Activated naive CD4-positive, alpha-beta T cell treated with anti-CD3 and anti-CD28 coated beads, Interleukin-2, amount 50 U/mL, for 72 hours (primary cell): Measurements from ENCODE around the gene ZFP92. TPM values are rescaled to one million over a fixed set of nuclear protein-coding genes. Genes with fewer than 3 reads are reported as not detected.

Source experiments
- ATAC-seq, 2 donors: fragments of 150-1000 bp; cut with Tn5 transposase; 2 replicates each; pipeline ENCODE4 v1.10.0; 2021; ENCODE audit warnings: mild to moderate bottlenecking in 2 of 2, moderate library complexity in 2 of 2
- DNase-seq, 2 donors: peaks; one replicate each; pipeline ENCODE4 v3.0.0; 2021 to 2022; ENCODE audit warnings: low spot score in 2 of 2
- H3K27ac Mint-ChIP-seq, 2 donors: one replicate each; pipeline ENCODE4 v1.8.0; 2022; ENCODE audit warnings: mild to moderate bottlenecking in 2 of 2, mixed read lengths in 2 of 2
- H3K36me3 Mint-ChIP-seq, 2 donors: one replicate each; pipeline ENCODE4 v1.8.0; 2022; ENCODE audit warnings: mixed read lengths in 2 of 2
- H3K9me3 Mint-ChIP-seq, 2 donors: one replicate each; pipeline ENCODE4 v1.8.0; 2022; ENCODE audit warnings: mixed read lengths in 2 of 2
- total RNA-seq, 2 donors: library from RNA; stranded (reverse); gene quantifications; one replicate each; pipeline ENCODE4 v1.2.3, GENCODE V29; 2022

The ZFP92 gene
- total RNA-seq, 2 donors from 2014 or later = 0.89 to 2.0 TPM

- no peaks in the 10 kb centered on the region for H3K9me3 Mint-ChIP-seq
Measured at GRCh38 chrX:153455571-153455970, 44.3 kb downstream of the ZFP92 start.

GRCh38 chrX:153456161-153456560, 44.9 kb downstream of the ZFP92 start:
- H3K27ac Mint-ChIP-seq = no peak overlapping the region
- ATAC-seq (no peak), DNase-seq (no peak)
- no peaks in the 10 kb centered on the region for H3K36me3 Mint-ChIP-seq
- no peaks in the 10 kb centered on the region for H3K9me3 Mint-ChIP-seq

More at GRCh38 chrX:153455571-153455970, 44.3 kb downstream of the ZFP92 start:
- ATAC-seq (no peak), DNase-seq (no peak)
- no peak overlapping the region for H3K27ac Mint-ChIP-seq
- no peaks in the 10 kb centered on the region for H3K36me3 Mint-ChIP-seq

- H3K36me3 Mint-ChIP-seq = no peaks in the 10 kb centered on the region
- DNase-seq (no peak), ATAC-seq (no peak)
- peak overlapping the region in 1 of 2 donors; percentile 68 for H3K27ac Mint-ChIP-seq
- no peaks in the 10 kb centered on the region for H3K9me3 Mint-ChIP-seq
Measured at GRCh38 chrX:153456704-153457103, 45.4 kb downstream of the ZFP92 start.

- Mint-ChIP-seq H3K36me3 (no peaks in the 10 kb centered on the region), H3K27ac (no peak overlapping the region), H3K9me3 (no peaks in the 10 kb centered on the region)
- DNase-seq = no peak
- no peak for ATAC-seq
Measured at GRCh38 chrX:153457136-153457825, 46.0 kb downstream of the ZFP92 start.

- H3K36me3 Mint-ChIP-seq = no peaks in the 10 kb centered on the region
- no peak overlapping the region for H3K27ac Mint-ChIP-seq
- no peak for DNase-seq
- no peak for ATAC-seq
- H3K9me3 Mint-ChIP-seq = no peaks in the 10 kb centered on the region
Measured at GRCh38 chrX:153457827-153458466, 46.7 kb downstream of the ZFP92 start.

GRCh38 chrX:153458476-153458875, 47.2 kb downstream of the ZFP92 start:
- no peak overlapping the region for H3K27ac Mint-ChIP-seq
- H3K9me3 Mint-ChIP-seq = no peaks in the 10 kb centered on the region
- DNase-seq = no peak
- no peaks in the 10 kb centered on the region for H3K36me3 Mint-ChIP-seq
- no peak for ATAC-seq

- ATAC-seq (no peak), DNase-seq (no peak)
- H3K36me3 Mint-ChIP-seq = no peaks in the 10 kb centered on the region
- no peaks in the 10 kb centered on the region for H3K9me3 Mint-ChIP-seq
- H3K27ac Mint-ChIP-seq = no peak overlapping the region
Measured at GRCh38 chrX:153459986-153460385, 48.7 kb downstream of the ZFP92 start.

GRCh38 chrX:153460826-153461225, 49.6 kb downstream of the ZFP92 start:
- DNase-seq (peak in 1 of 2 donors; percentile 24), ATAC-seq (peak in 1 of 2 donors; percentile 67)
- H3K9me3 Mint-ChIP-seq = no peaks in the 10 kb centered on the region
- no peak overlapping the region for H3K27ac Mint-ChIP-seq
- H3K36me3 Mint-ChIP-seq = no peaks in the 10 kb centered on the region

Other genes with a start within 250 kb of the ZFP92 start
- not detected for gene MAGEA1, start 232.2 kb upstream of the ZFP92 start, total RNA-seq
- not detected for gene PNMA6F, start 89.7 kb upstream of the ZFP92 start, total RNA-seq
- gene ZNF275, start 77.3 kb upstream of the ZFP92 start, total RNA-seq = 10 to 100 TPM in 1 of 2 donors, 1 to 10 TPM in 1; 8.8 to 24.1 TPM
- gene PNMA6E, start 10.1 kb upstream of the ZFP92 start, total RNA-seq = not detected
- gene TREX2, start 34.6 kb downstream of the ZFP92 start, total RNA-seq = 1 to 10 TPM; 1.0 to 1.6 TPM
- 10 to 100 TPM; 35.4 to 65.5 TPM for gene HAUS7, start 59.1 kb downstream of the ZFP92 start, total RNA-seq
- not detected for gene BGN, start 83.5 kb downstream of the ZFP92 start, total RNA-seq
- not detected for gene ATP2B3, start 106.2 kb downstream of the ZFP92 start, total RNA-seq
- gene CCNQ, start 187.7 kb downstream of the ZFP92 start, total RNA-seq = 10 to 100 TPM; 13.0 to 14.0 TPM
- gene DUSP9, start 235.7 kb downstream of the ZFP92 start, total RNA-seq = under 1 TPM in 1 of 2 donors, not detected in 1; 0.91 TPM